HEK293 (cell line): ENCODE data around the gene HTT.

ENCODE experiments used
- CTCF ChIA-PET: fragments of 350-600 bp; formaldehyde crosslinking; extraction: SDS; loops from one replicate; lab custom pipeline; 2021; ENCODE audit warnings: antibody characterized with exemption; lab: Yijun Ruan, JAX
- POLR2A ChIA-PET: fragments of 300-600 bp; formaldehyde crosslinking; extraction: SDS; loops from one replicate; lab custom pipeline; 2020; ENCODE audit warnings: antibody characterized with exemption, inconsistent platforms; lab: Yijun Ruan, JAX
- H3K27ac ChIP-seq: fragments of 200-500 bp; sonication (Bioruptor generic); 2 replicates; pipeline ENCODE4 v1.5.1; 2014; ENCODE audit warnings: low read depth, low read length, control low read depth, inconsistent platforms; ENCODE audit errors: extremely low read depth
- H3K36me3 ChIP-seq, 2 experiments: fragments of 200-500 bp in 1 of 2; sonication (Bioruptor generic) in 1 of 2; 1 replicate in 1 of 2; 2 replicates in 1 of 2; pipeline ENCODE4 v1.5.1; 2014 to 2017; ENCODE audit warnings: inconsistent platforms in 2 of 2, low read length in 2 of 2; ENCODE audit not compliant: control insufficient read depth in 2 of 2, insufficient read depth in 1 of 2
- H3K4me1 ChIP-seq: fragments of 200-500 bp; sonication (Bioruptor generic); 2 replicates; pipeline ENCODE4 v1.5.1; 2014; ENCODE audit warnings: mild to moderate bottlenecking, low read length, inconsistent platforms; ENCODE audit not compliant: control insufficient read depth, insufficient read depth
- H3K4me3 ChIP-seq: 2 replicates; pipeline ENCODE4 v1.5.1; 2011; ENCODE audit warnings: low read depth, mild to moderate bottlenecking, control low read depth, low read length, moderate library complexity
- H3K9me3 ChIP-seq: fragments of 200-500 bp; sonication (Bioruptor generic); 2 replicates; pipeline ENCODE4 v1.5.1; 2014; ENCODE audit warnings: low read depth, low read length, inconsistent platforms; ENCODE audit not compliant: control insufficient read depth, insufficient read depth
- ATF2 ChIP-seq: fragments of 450-650 bp; formaldehyde crosslinking; IDR thresholded peaks from 2 replicates; pipeline ENCODE4 v1.5.1; 2016; ENCODE audit warnings: missing biosample characterization, missing genetic modification characterization, low read depth
- HIC1 ChIP-seq: fragments of 450-650 bp; formaldehyde crosslinking; IDR thresholded peaks from 2 replicates; pipeline ENCODE4 v1.5.1; 2016; ENCODE audit warnings: missing biosample characterization, missing genetic modification characterization
- HOXC10 ChIP-seq: sonication (generic); formaldehyde crosslinking; IDR thresholded peaks from 2 replicates; pipeline ENCODE4 v1.8.1; 2023; ENCODE audit warnings: mild to moderate bottlenecking, missing genetic modification reagents
- IKZF3 ChIP-seq: fragments of 450-650 bp; IDR thresholded peaks from 2 replicates; pipeline ENCODE4 v1.5.0; 2018; ENCODE audit warnings: missing biosample characterization, mild to moderate bottlenecking, missing genetic modification characterization, moderate library complexity
- KLF17 ChIP-seq: fragments of 450-650 bp; formaldehyde crosslinking; IDR thresholded peaks from 2 replicates; pipeline ENCODE4 v1.5.1; 2016; ENCODE audit warnings: missing biosample characterization, missing genetic modification characterization
- KLF9 ChIP-seq: fragments of 450-650 bp; formaldehyde crosslinking; IDR thresholded peaks from 2 replicates; pipeline ENCODE4 v1.5.1; 2016; ENCODE audit warnings: missing biosample characterization, missing genetic modification characterization, low read depth
- PRDM4 ChIP-seq: fragments of 450-650 bp; formaldehyde crosslinking; IDR thresholded peaks from 2 replicates; pipeline ENCODE4 v1.5.1; 2017; ENCODE audit warnings: missing biosample characterization, missing genetic modification characterization
- SCRT1 ChIP-seq: fragments of 450-650 bp; formaldehyde crosslinking; IDR thresholded peaks from 2 replicates; pipeline ENCODE4 v1.5.1; 2016; ENCODE audit warnings: missing biosample characterization, missing genetic modification characterization, borderline replicate concordance
- ZBTB48 ChIP-seq: fragments of 450-650 bp; formaldehyde crosslinking; IDR thresholded peaks from 2 replicates; pipeline ENCODE4 v1.5.1; 2016; ENCODE audit warnings: missing biosample characterization, missing genetic modification characterization
- ZFHX2 ChIP-seq: fragments of 450-650 bp; formaldehyde crosslinking; conservative IDR thresholded peaks from 2 replicates; pipeline ENCODE4 v1.5.1; 2016; ENCODE audit warnings: missing biosample characterization, missing genetic modification characterization
- ZFP37 ChIP-seq: fragments of 450-650 bp; formaldehyde crosslinking; IDR thresholded peaks from 2 replicates; pipeline ENCODE4 v1.5.1; 2016; ENCODE audit warnings: missing biosample characterization, missing genetic modification characterization
- ZFP41 ChIP-seq: fragments of 450-650 bp; formaldehyde crosslinking; IDR thresholded peaks from 2 replicates; pipeline ENCODE4 v1.5.1; 2016; ENCODE audit warnings: missing biosample characterization, missing genetic modification characterization, borderline replicate concordance
- ZNF114 ChIP-seq: fragments of 450-650 bp; formaldehyde crosslinking; IDR thresholded peaks from 2 replicates; pipeline ENCODE4 v1.5.0; 2017; ENCODE audit warnings: missing biosample characterization, missing genetic modification characterization
- ZNF155 ChIP-seq: fragments of 450-650 bp; formaldehyde crosslinking; IDR thresholded peaks from 2 replicates; pipeline ENCODE4 v1.5.1; 2016; ENCODE audit warnings: missing biosample characterization, missing genetic modification characterization
- ZNF175 ChIP-seq: fragments of 450-650 bp; formaldehyde crosslinking; IDR thresholded peaks from 2 replicates; pipeline ENCODE4 v1.5.1; 2016; ENCODE audit warnings: missing biosample characterization, missing genetic modification characterization
- ZNF18 ChIP-seq: fragments of 450-650 bp; formaldehyde crosslinking; IDR thresholded peaks from 2 replicates; pipeline ENCODE4 v1.5.1; 2016; ENCODE audit warnings: missing biosample characterization, missing genetic modification characterization
- ZNF184 ChIP-seq: fragments of 450-650 bp; IDR thresholded peaks from 2 replicates; pipeline ENCODE4 v1.5.1; 2018; ENCODE audit warnings: missing biosample characterization, mild to moderate bottlenecking, missing genetic modification characterization
- ZNF214 ChIP-seq: fragments of 450-650 bp; formaldehyde crosslinking; IDR thresholded peaks from 2 replicates; pipeline ENCODE4 v1.5.1; 2017; ENCODE audit warnings: missing biosample characterization, mild to moderate bottlenecking, missing genetic modification characterization, borderline replicate concordance
- ZNF404 ChIP-seq: fragments of 450-650 bp; formaldehyde crosslinking; IDR thresholded peaks from 2 replicates; pipeline ENCODE4 v1.5.1; 2017; ENCODE audit warnings: missing biosample characterization, missing genetic modification characterization
- ZNF48 ChIP-seq: fragments of 450-650 bp; formaldehyde crosslinking; IDR thresholded peaks from 2 replicates; pipeline ENCODE4 v1.5.1; 2016; ENCODE audit warnings: missing biosample characterization, missing genetic modification characterization
- ZNF548 ChIP-seq: fragments of 450-650 bp; formaldehyde crosslinking; IDR thresholded peaks from 2 replicates; pipeline ENCODE4 v1.5.1; 2016; ENCODE audit warnings: missing biosample characterization, missing genetic modification characterization
- ZNF561 ChIP-seq: fragments of 450-650 bp; IDR thresholded peaks from 2 replicates; pipeline ENCODE4 v1.5.1; 2018; ENCODE audit warnings: missing biosample characterization, missing genetic modification characterization, borderline replicate concordance
- ZNF610 ChIP-seq: fragments of 450-650 bp; formaldehyde crosslinking; IDR thresholded peaks from 2 replicates; pipeline ENCODE4 v1.5.1; 2016; ENCODE audit warnings: missing biosample characterization, missing genetic modification characterization, borderline replicate concordance
- ZNF621 ChIP-seq: fragments of 450-650 bp; formaldehyde crosslinking; IDR thresholded peaks from 2 replicates; pipeline ENCODE4 v1.5.1; 2017; ENCODE audit warnings: missing biosample characterization, missing genetic modification characterization
- ZNF660 ChIP-seq: fragments of 450-650 bp; IDR thresholded peaks from 2 replicates; pipeline ENCODE4 v1.5.1; 2018; ENCODE audit warnings: missing biosample characterization, mild to moderate bottlenecking, missing genetic modification characterization
- ZNF76 ChIP-seq: fragments of 450-650 bp; formaldehyde crosslinking; IDR thresholded peaks from 2 replicates; pipeline ENCODE4; 2016; ENCODE audit warnings: low read depth, missing biosample characterization, missing genetic modification characterization, borderline replicate concordance
- ZNF785 ChIP-seq: fragments of 450-650 bp; formaldehyde crosslinking; IDR thresholded peaks from 2 replicates; pipeline ENCODE4 v1.5.1; 2016; ENCODE audit warnings: missing biosample characterization, missing genetic modification characterization
- ZSCAN23 ChIP-seq: fragments of 450-650 bp; formaldehyde crosslinking; IDR thresholded peaks from 2 replicates; pipeline ENCODE4 v1.5.1; 2016; ENCODE audit warnings: missing biosample characterization, missing genetic modification characterization
- ZXDB ChIP-seq: fragments of 450-650 bp; formaldehyde crosslinking; IDR thresholded peaks from 2 replicates; pipeline ENCODE4 v1.5.1; 2016; ENCODE audit warnings: missing biosample characterization, missing genetic modification characterization

Gene HTT

GRCh38 chr4:3114377-3114776 is 39.9 kb downstream of the HTT start:
- no peaks in the 10 kb centered on the region for H3K4me1 ChIP-seq
- H3K27ac ChIP-seq: no peak overlapping the region
- no peak overlapping the region for H3K4me3 ChIP-seq
- CTCF ChIA-PET: interaction anchor here (0.7 kb wide), 1 partner anchor 522 kb away, joined by 4 read pairs; no protein-coding TSS in a partner anchor
- no peaks in the 10 kb centered on the region for H3K9me3 ChIP-seq
- POLR2A ChIA-PET: no interaction called here
- TF ChIP-seq ZNF48 (no peak), ZXDB (tag by site-specific recombination) (no peak), ZNF114 (tag by site-specific recombination) (no peak), KLF17 (tag by site-specific recombination) (no peak), ZBTB48 (tag by site-specific recombination) (no peak), ZNF561 (tag by site-specific recombination) (no peak), ZNF785 (no peak), PRDM4 (no peak), ZNF18 (no peak), ZNF548 (tag by site-specific recombination) (no peak), ZFP41 (tag by site-specific recombination) (no peak), ATF2 (tag by site-specific recombination) (no peak), ZNF214 (no peak), IKZF3 (no peak), ZSCAN23 (no peak), ZNF404 (tag by site-specific recombination) (no peak), ZFP37 (no peak)
- H3K36me3 ChIP-seq: peaks cover under 1 to 87% of the 10 kb centered on the region in 2 experiments

GRCh38 chr4:3115637-3116270 is 41.3 kb downstream of the HTT start:
- ChIA-PET POLR2A (no interaction called here), CTCF (interaction anchor here (1.0 kb wide), 1 partner anchor 9 kb away, joined by 4 read pairs; no protein-coding TSS in a partner anchor)
- Histone ChIP-seq H3K4me3 (no peak overlapping the region), H3K9me3 (no peaks in the 10 kb centered on the region), H3K27ac (no peak overlapping the region), H3K36me3 (peaks cover 0 to 84% of the 10 kb centered on the region in 2 experiments; a peak in 2 of 3 replicates), H3K4me1 (no peaks in the 10 kb centered on the region)
- TF ChIP-seq ZNF610 (no peak), ZNF76 (tag by site-specific recombination) (no peak), ZFHX2 (tag by site-specific recombination) (no peak), HOXC10 (no peak), HIC1 (no peak), ZNF660 (tag by site-specific recombination) (no peak), ZNF184 (tag by site-specific recombination) (no peak), ZNF621 (tag by site-specific recombination) (no peak), ZNF561 (tag by site-specific recombination) (no peak), ZNF175 (no peak), SCRT1 (tag by site-specific recombination) (no peak), KLF9 (tag by site-specific recombination) (no peak), ZNF155 (tag by site-specific recombination) (no peak), ZFP41 (tag by site-specific recombination) (no peak)
